Motor neuron (in vitro differentiated cells): ENCODE measurements around the gene USP24. TPM values are rescaled to one million over a fixed set of nuclear protein-coding genes. Genes with fewer than 3 reads are reported as not detected.

ENCODE experiments used
- ATAC-seq, 8 experiments: fragments of 200-7000 bp; cut with Tn5 transposase; replicated peaks in 6 of 8; 2 replicates each; pipeline ENCODE4 v1.8.0; 2021; ENCODE audit warnings: mild to moderate bottlenecking in 8 of 8, moderate library complexity in 8 of 8
- H3K27ac ChIP-seq, 2 donors: fragments of 250-450 bp; sonication (Bioruptor Pico); 2 replicates each; pipeline ENCODE4 v1.9.0; 2021; ENCODE audit warnings: antibody characterized with exemption in 2 of 2, mild to moderate bottlenecking in 2 of 2, moderate library complexity in 1 of 2
- H3K4me1 ChIP-seq, 2 donors: fragments of 250-450 bp; sonication (Bioruptor Pico); replicated peaks in 1 of 2; 2 replicates each; pipeline ENCODE4 v1.6.1; 2021; ENCODE audit warnings: antibody characterized with exemption in 2 of 2, mild to moderate bottlenecking in 2 of 2, moderate library complexity in 1 of 2
- H3K4me3 ChIP-seq, 5 donors: fragments of 250-450 bp; sonication (Bioruptor Pico); 2 replicates each; pipeline ENCODE4 v1.9.0; 2021; ENCODE audit warnings: antibody characterized with exemption in 5 of 5, mild to moderate bottlenecking in 5 of 5, moderate library complexity in 4 of 5
- WGBS, 10 experiments: fragments of 450-650 bp; shearing (Covaris generic); methylation state at CpG; one replicate each; pipeline ENCODE4 v1.0.0; 2022; 5-methylcytosine and 5-hydroxymethylcytosine counted together
- in situ Hi-C, 9 experiments: fragments of 400-800 bp; cut with MboI; loops; one replicate each; pipeline ENCODE4 v1.15.0; 2021; ENCODE audit warnings: low sequenced_read_pairs in 9 of 9, low pct_unique_long_range_greater_than_20kb in 2 of 9; ENCODE audit not compliant: unreplicated experiment in 9 of 9
- total RNA-seq, 8 experiments: library from RNA; unstranded; fragments of 300-600 nt; gene quantifications; 2 replicates each; pipeline versions ENCODE4 v1.2.3 to v1.2.4, GENCODE V29; 2022

Gene USP24
- total RNA-seq, 8 experiments from 2014 or later = 25.4 to 59.2 (median 46.5) TPM

- H3K27ac ChIP-seq = no peak overlapping the region
- in situ Hi-C loops = loop anchor here in 6 of 9 experiments (10.0 to 25.0 kb wide), 5 partner anchors 46 to 1447 kb away; partner anchors contain the start of gene PLPP3 (in 1 of the 6)
- no peak overlapping the region for H3K4me3 ChIP-seq
- 0 to 28% (median 18%) methylated on average over 1 to 3 of the region's 3 CpGs; no CpG with 5 or more reads in 1 of the 10 experiments for WGBS, 10 experiments
- ATAC-seq = peak; percentile 78 to 100 (median 90)
- no peaks in the 10 kb centered on the region for H3K4me1 ChIP-seq
Observed at GRCh38 chr1:55140546-55140983, 74.6 kb downstream of the USP24 start.

GRCh38 chr1:55140137-55140536 is 75.0 kb downstream of the USP24 start:
- in situ Hi-C loops = loop anchor here in 6 of 9 experiments (10.0 to 25.0 kb wide), 5 partner anchors 45 to 1447 kb away; partner anchors contain the start of gene PLPP3 (in 1 of the 6)
- Histone ChIP-seq H3K4me3 (no peak overlapping the region), H3K4me1 (no peaks in the 10 kb centered on the region), H3K27ac (no peak overlapping the region)
- 33 to 100% (median 81%) methylated on average over 1 to 2 of the region's 2 CpGs for WGBS, 10 experiments
- peak in 1 of 8 experiments; percentile 7 for ATAC-seq

- ATAC-seq = no peak
- 92 to 100% (median 95%) methylated on average over 2 of the region's 2 CpGs; no CpG with 5 or more reads in 3 of the 10 experiments for WGBS, 10 experiments
- H3K4me1 ChIP-seq = no peaks in the 10 kb centered on the region
- H3K4me3 ChIP-seq = no peak overlapping the region
- in situ Hi-C loops = loop anchor here in 4 of 9 experiments (10.0 to 25.0 kb wide), 4 partner anchors 64 to 1448 kb away; partner anchors contain the start of gene PLPP3 (in 1 of the 4)
- H3K27ac ChIP-seq = no peak overlapping the region
Observed at GRCh38 chr1:55138823-55139222, 76.3 kb downstream of the USP24 start.

- Histone ChIP-seq H3K4me1 (no peaks in the 10 kb centered on the region), H3K27ac (no peak overlapping the region), H3K4me3 (no peak overlapping the region)
- ATAC-seq = no peak
- in situ Hi-C loops = loop anchor here in 4 of 9 experiments (10.0 to 25.0 kb wide), 4 partner anchors 59 to 1453 kb away; partner anchors contain the start of gene PLPP3 (in 1 of the 4)
- WGBS, 10 experiments = 80 to 100% (median 99%) methylated on average over 1 to 7 of the region's 7 CpGs
Observed at GRCh38 chr1:55134152-55134808, 80.9 kb downstream of the USP24 start.

GRCh38 chr1:55131801-55132200 is 83.4 kb downstream of the USP24 start:
- Histone ChIP-seq H3K4me1 (no peaks in the 10 kb centered on the region), H3K4me3 (no peak overlapping the region), H3K27ac (no peak overlapping the region)
- WGBS, 10 experiments = 11 to 100% (median 81%) methylated on average over 1 to 2 of the region's 2 CpGs; no CpG with 5 or more reads in 2 of the 10 experiments
- in situ Hi-C loops = loop anchor here in 4 of 9 experiments (10.0 to 25.0 kb wide), 4 partner anchors 57 to 1456 kb away; partner anchors contain the start of gene PLPP3 (in 1 of the 4)
- ATAC-seq = no peak

GRCh38 chr1:55131218-55131617 is 83.9 kb downstream of the USP24 start:
- 44 to 100% (median 94%) methylated on average over 2 of the region's 2 CpGs for WGBS, 10 experiments
- Histone ChIP-seq H3K4me3 (no peak overlapping the region), H3K4me1 (no peaks in the 10 kb centered on the region), H3K27ac (no peak overlapping the region)
- in situ Hi-C loops = loop anchor here in 4 of 9 experiments (10.0 to 25.0 kb wide), 4 partner anchors 56 to 1456 kb away; partner anchors contain the start of gene PLPP3 (in 1 of the 4)
- no peak for ATAC-seq

GRCh38 chr1:55129194-55129728 is 85.9 kb downstream of the USP24 start:
- Histone ChIP-seq H3K4me3 (no peak overlapping the region), H3K27ac (no peak overlapping the region), H3K4me1 (no peaks in the 10 kb centered on the region)
- 34 to 100% (median 92%) methylated on average over 2 to 4 of the region's 4 CpGs for WGBS, 10 experiments
- in situ Hi-C loops = loop anchor here in 3 of 9 experiments (25.0 kb wide), 3 partner anchors 133 to 1458 kb away; partner anchors contain the start of gene PLPP3 (in 1 of the 3)
- no peak for ATAC-seq

GRCh38 chr1:55128418-55128995 is 86.7 kb downstream of the USP24 start:
- Histone ChIP-seq H3K4me3 (no peak overlapping the region), H3K27ac (no peak overlapping the region), H3K4me1 (no peaks in the 10 kb centered on the region)
- ATAC-seq = no peak
- in situ Hi-C loops = loop anchor here in 3 of 9 experiments (25.0 kb wide), 3 partner anchors 134 to 1459 kb away; partner anchors contain the start of gene PLPP3 (in 1 of the 3)
- 80 to 100% (median 96%) methylated on average over 1 to 7 of the region's 7 CpGs; no CpG with 5 or more reads in 1 of the 10 experiments for WGBS, 10 experiments

- ATAC-seq = peak in 1 of 8 experiments; percentile 33
- H3K4me1 ChIP-seq = no peaks in the 10 kb centered on the region
- no peak overlapping the region for H3K4me3 ChIP-seq
- in situ Hi-C loops = loop anchor here in 3 of 9 experiments (25.0 kb wide), 3 partner anchors 134 to 1459 kb away; partner anchors contain the start of gene PLPP3 (in 1 of the 3)
- no peak overlapping the region for H3K27ac ChIP-seq
- WGBS, 10 experiments = 55 to 100% (median 96%) methylated on average over 2 to 3 of the region's 3 CpGs; no CpG with 5 or more reads in 2 of the 10 experiments
Observed at GRCh38 chr1:55127827-55128343, 87.3 kb downstream of the USP24 start.

GRCh38 chr1:55124470-55124869 is 90.7 kb downstream of the USP24 start:
- Histone ChIP-seq H3K27ac (no peak overlapping the region), H3K4me3 (no peak overlapping the region), H3K4me1 (no peaks in the 10 kb centered on the region)
- 80 to 100% (median 96%) methylated on average over 1 to 5 of the region's 5 CpGs for WGBS, 10 experiments
- in situ Hi-C loops = no loop called here
- ATAC-seq = no peak

GRCh38 chr1:55120538-55120937 is 94.6 kb downstream of the USP24 start:
- in situ Hi-C loops = no loop called here
- ATAC-seq = no peak
- H3K4me3 ChIP-seq = no peak overlapping the region
- 81 to 100% (median 100%) methylated on average over 1 to 5 of the region's 5 CpGs; no CpG with 5 or more reads in 1 of the 10 experiments for WGBS, 10 experiments
- no peaks in the 10 kb centered on the region for H3K4me1 ChIP-seq
- no peak overlapping the region for H3K27ac ChIP-seq

GRCh38 chr1:55118651-55119329 is 96.4 kb downstream of the USP24 start:
- Histone ChIP-seq H3K27ac (no peak overlapping the region), H3K4me1 (no peaks in the 10 kb centered on the region), H3K4me3 (no peak overlapping the region)
- in situ Hi-C loops = no loop called here
- peak in 3 of 8 experiments; percentile 86 to 91 (median 87) for ATAC-seq
- WGBS, 10 experiments = 0 to 100% (median 88%) methylated on average over 1 to 5 of the region's 5 CpGs
